NCI-H748 treated with DMSO at 0.1 percent for 48 hours (cell line): ENCODE results near the gene CTAG2.
"Not testable (repeated sequence)": the region's sequence is repeated elsewhere in the genome, so short reads cannot be mapped to it uniquely, and the experiment has no call there.

Experiments
- DNase-seq: peaks from one replicate; lab custom pipeline; 2025; lab: John Stamatoyannopoulos, UW

The CTAG2 gene

GRCh38 chrX:154653413-154653812 lies at the start of gene CTAG2:
TSS of gene CTAG2 (minus strand) at chrX:154653579. CDS start at chrX:154653515, 64 bp downstream.
- not testable (repeated sequence) for DNase-seq

GRCh38 chrX:154698630-154699248 lies 45.4 kb upstream of the CTAG2 start:
- no peak for DNase-seq

GRCh38 chrX:154696676-154697045 lies 43.3 kb upstream of the CTAG2 start:
- DNase-seq = no peak

- DNase-seq = no peak
Observed at GRCh38 chrX:154695911-154696675, 42.7 kb upstream of the CTAG2 start.

GRCh38 chrX:154693394-154693793 lies 40.0 kb upstream of the CTAG2 start:
- no peak for DNase-seq

- not testable (repeated sequence) for DNase-seq
Observed at GRCh38 chrX:154690438-154690837, 37.1 kb upstream of the CTAG2 start.

- not testable (repeated sequence) for DNase-seq
Observed at GRCh38 chrX:154672084-154672483, 18.7 kb upstream of the CTAG2 start.

- DNase-seq = not testable (repeated sequence)
Observed at GRCh38 chrX:154670848-154671247, 17.5 kb upstream of the CTAG2 start.

GRCh38 chrX:154661899-154662298 lies 8.5 kb upstream of the CTAG2 start:
- DNase-seq = no peak

- DNase-seq = no peak
Observed at GRCh38 chrX:154661170-154661569, 7.8 kb upstream of the CTAG2 start.

GRCh38 chrX:154660541-154660940 lies 7.2 kb upstream of the CTAG2 start:
- no peak for DNase-seq

GRCh38 chrX:154658957-154659356 lies 5.6 kb upstream of the CTAG2 start:
- no peak for DNase-seq

- no peak for DNase-seq
Observed at GRCh38 chrX:154658187-154658586, 4.8 kb upstream of the CTAG2 start.

GRCh38 chrX:154657226-154657805 lies 3.9 kb upstream of the CTAG2 start:
- DNase-seq = no peak

GRCh38 chrX:154655786-154656185 lies 2.4 kb upstream of the CTAG2 start:
- DNase-seq = no peak

- no peak for DNase-seq
Observed at GRCh38 chrX:154655346-154655745, 2.0 kb upstream of the CTAG2 start.

GRCh38 chrX:154654925-154655324 lies 1.5 kb upstream of the CTAG2 start:
- no peak for DNase-seq

GRCh38 chrX:154654372-154654771 lies 993 bp upstream of the CTAG2 start:
- no peak for DNase-seq

GRCh38 chrX:154653048-154653401 lies 354 bp downstream of the CTAG2 start:
- no peak for DNase-seq

- no peak for DNase-seq
Observed at GRCh38 chrX:154652311-154653047, 900 bp downstream of the CTAG2 start.

- no peak for DNase-seq
Observed at GRCh38 chrX:154650221-154650510, 3.2 kb downstream of the CTAG2 start.

GRCh38 chrX:154649503-154650220 lies 3.7 kb downstream of the CTAG2 start:
- DNase-seq = no peak
